ENCODE results near the gene PCBP1.
"Not testable (repeated sequence)": the region's sequence is repeated elsewhere in the genome, so short reads cannot be mapped to it uniquely, and the experiment has no call there.

The PCBP1 gene

GRCh38 chr2:70101174-70101573, 13.9 kb downstream of the PCBP1 start:
- DNase-seq = no peak

- not testable (repeated sequence) for DNase-seq
Observed at GRCh38 chr2:70101686-70102085, 14.4 kb downstream of the PCBP1 start.

- not testable (repeated sequence) for DNase-seq
Observed at GRCh38 chr2:70102323-70102905, 15.1 kb downstream of the PCBP1 start.

GRCh38 chr2:70103531-70104061, 16.3 kb downstream of the PCBP1 start:
- no peak for DNase-seq

GRCh38 chr2:70104231-70105111, 17.2 kb downstream of the PCBP1 start:
- DNase-seq = no peak

GRCh38 chr2:70106138-70106537, 18.9 kb downstream of the PCBP1 start:
- not testable (repeated sequence) for DNase-seq

- not testable (repeated sequence) for DNase-seq
Observed at GRCh38 chr2:70110397-70110796, 23.1 kb downstream of the PCBP1 start.

GRCh38 chr2:70111752-70112591, 24.7 kb downstream of the PCBP1 start:
- DNase-seq = no peak

GRCh38 chr2:70113359-70114070, 26.2 kb downstream of the PCBP1 start:
- DNase-seq = no peak

- DNase-seq = no peak
Observed at GRCh38 chr2:70115646-70116442, 28.6 kb downstream of the PCBP1 start.

- DNase-seq = no peak
Observed at GRCh38 chr2:70116936-70117552, 29.8 kb downstream of the PCBP1 start.

GRCh38 chr2:70118798-70119454, 31.6 kb downstream of the PCBP1 start:
- no peak for DNase-seq

GRCh38 chr2:70121627-70122372, 34.5 kb downstream of the PCBP1 start:
- DNase-seq = no peak

- DNase-seq = no peak
Observed at GRCh38 chr2:70122470-70122869, 35.2 kb downstream of the PCBP1 start.

- no peak for DNase-seq
Observed at GRCh38 chr2:70123051-70123828, 36.0 kb downstream of the PCBP1 start.

- DNase-seq = no peak
Observed at GRCh38 chr2:70123829-70124116, 36.5 kb downstream of the PCBP1 start.

GRCh38 chr2:70124983-70125480, 37.8 kb downstream of the PCBP1 start:
- DNase-seq = no peak

GRCh38 chr2:70125498-70125898, 38.2 kb downstream of the PCBP1 start:
- DNase-seq = no peak

- DNase-seq = no peak
Observed at GRCh38 chr2:70126413-70126812, 39.1 kb downstream of the PCBP1 start.
